ENCODE results near the gene FBN1.

DNA sequence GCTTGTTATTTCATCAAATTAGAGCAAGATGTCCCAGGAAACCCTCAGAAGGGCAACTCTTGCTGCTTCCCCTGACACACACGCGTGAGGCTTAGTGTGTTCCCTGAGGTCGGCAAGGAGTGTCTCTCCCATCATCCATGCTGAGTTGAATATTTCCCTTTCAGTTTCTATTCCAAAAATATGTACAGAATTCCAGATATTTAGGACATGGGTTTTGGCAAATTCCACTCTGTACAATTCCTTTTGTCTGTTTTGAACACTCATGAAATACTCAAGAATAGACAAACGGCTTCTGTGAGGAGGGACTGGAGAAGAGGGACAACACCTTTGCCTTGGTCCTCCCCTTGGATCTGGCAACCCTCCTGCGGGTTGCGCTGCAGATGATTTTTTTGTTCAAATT, 176.2 kb downstream of the FBN1 start:
- TF ChIP-seq, protein P1, sequence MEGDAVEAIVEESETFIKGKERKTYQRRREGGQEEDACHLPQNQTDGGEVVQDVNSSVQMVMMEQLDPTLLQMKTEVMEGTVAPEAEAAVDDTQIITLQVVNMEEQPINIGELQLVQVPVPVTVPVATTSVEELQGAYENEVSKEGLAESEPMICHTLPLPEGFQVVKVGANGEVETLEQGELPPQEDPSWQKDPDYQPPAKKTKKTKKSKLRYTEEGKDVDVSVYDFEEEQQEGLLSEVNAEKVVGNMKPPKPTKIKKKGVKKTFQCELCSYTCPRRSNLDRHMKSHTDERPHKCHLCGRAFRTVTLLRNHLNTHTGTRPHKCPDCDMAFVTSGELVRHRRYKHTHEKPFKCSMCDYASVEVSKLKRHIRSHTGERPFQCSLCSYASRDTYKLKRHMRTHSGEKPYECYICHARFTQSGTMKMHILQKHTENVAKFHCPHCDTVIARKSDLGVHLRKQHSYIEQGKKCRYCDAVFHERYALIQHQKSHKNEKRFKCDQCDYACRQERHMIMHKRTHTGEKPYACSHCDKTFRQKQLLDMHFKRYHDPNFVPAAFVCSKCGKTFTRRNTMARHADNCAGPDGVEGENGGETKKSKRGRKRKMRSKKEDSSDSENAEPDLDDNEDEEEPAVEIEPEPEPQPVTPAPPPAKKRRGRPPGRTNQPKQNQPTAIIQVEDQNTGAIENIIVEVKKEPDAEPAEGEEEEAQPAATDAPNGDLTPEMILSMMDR (IDR thresholded peaks at IDR 0.05) = no peak
- no peak for TF ChIP-seq POLR2A (IDR thresholded peaks at IDR 0.05)
